Erythroblast (primary cell): ENCODE data around the gene DLG2.

Experiments used
- GATA1 ChIP-seq: IDR thresholded peaks from 2 replicates; pipeline ENCODE4 v1.6.1; 2011; ENCODE audit warnings: low read depth, mild to moderate bottlenecking, control low read depth, low read length, moderate library complexity
- POLR2A ChIP-seq: IDR thresholded peaks from 2 replicates; pipeline ENCODE4 v1.6.1; 2011; ENCODE audit warnings: mild to moderate bottlenecking, low read length

DNA sequence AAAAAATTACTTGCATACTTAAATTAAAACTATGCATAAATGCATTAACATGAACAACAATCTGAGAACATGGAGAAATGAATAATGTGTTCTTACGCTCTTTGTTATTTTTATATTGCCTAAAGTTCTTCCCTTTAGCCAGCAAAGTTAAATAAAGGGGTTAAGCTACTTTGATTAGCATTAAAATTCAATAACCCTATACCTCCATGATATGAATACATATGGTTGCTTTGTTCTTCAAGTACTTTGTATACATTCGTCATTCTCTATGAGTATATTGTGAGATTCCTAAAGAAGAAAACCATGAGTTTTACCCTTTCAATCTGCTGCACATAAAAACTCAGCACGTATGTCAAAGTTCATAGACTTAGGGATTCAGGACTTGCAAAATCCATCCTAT, 578.3 kb downstream of the DLG2 start:
- TF ChIP-seq POLR2A (no peak), GATA1 (no peak)
